Glomerular endothelial cell (primary cell): ENCODE data around the gene SLPI. TPM values are rescaled to one million over a fixed set of nuclear protein-coding genes. Genes with fewer than 3 reads are reported as not detected.

Source experiments
- DNase-seq: peaks from one replicate; pipeline ENCODE4 v3.0.0-alpha.2; 2011; ENCODE audit warnings: low read depth, low spot score; ENCODE audit errors: extremely low read depth
- total RNA-seq: library from RNA; depleted of rRNA; stranded (reverse); fragments of >200 nt; gene quantifications from 2 replicates; pipeline ENCODE4 v1.2.3, GENCODE V29; 2015

SLPI gene
- total RNA-seq, 1 donor from 2014 or later = not detected

- DNase-seq = no peak
Observed at GRCh38 chr20:45279992-45280391, 25.6 kb upstream of the SLPI start.

- DNase-seq = no peak
Observed at GRCh38 chr20:45275338-45275737, 21.0 kb upstream of the SLPI start.

- DNase-seq = no peak
Observed at GRCh38 chr20:45269754-45270270, 15.4 kb upstream of the SLPI start.

GRCh38 chr20:45269056-45269455 lies 14.7 kb upstream of the SLPI start:
- DNase-seq = no peak

- DNase-seq = no peak
Observed at GRCh38 chr20:45268531-45268930, 14.2 kb upstream of the SLPI start.

- DNase-seq = no peak
Observed at GRCh38 chr20:45266977-45267376, 12.6 kb upstream of the SLPI start.

- DNase-seq = no peak
Observed at GRCh38 chr20:45263556-45264266, 9.3 kb upstream of the SLPI start.

- no peak for DNase-seq
Observed at GRCh38 chr20:45258664-45259063, 4.3 kb upstream of the SLPI start.

GRCh38 chr20:45258259-45258658 lies 3.9 kb upstream of the SLPI start:
- no peak for DNase-seq

GRCh38 chr20:45257711-45258110 lies 3.3 kb upstream of the SLPI start:
- no peak for DNase-seq

- DNase-seq = no peak
Observed at GRCh38 chr20:45257161-45257560, 2.8 kb upstream of the SLPI start.

- DNase-seq = no peak
Observed at GRCh38 chr20:45253261-45253660, 1.1 kb downstream of the SLPI start.

GRCh38 chr20:45251884-45252560 lies 2.3 kb downstream of the SLPI start:
- no peak for DNase-seq

GRCh38 chr20:45248609-45249008 lies 5.8 kb downstream of the SLPI start:
- no peak for DNase-seq

- no peak for DNase-seq
Observed at GRCh38 chr20:45247865-45248264, 6.5 kb downstream of the SLPI start.

GRCh38 chr20:45246109-45246508 lies 8.3 kb downstream of the SLPI start:
- DNase-seq = no peak

GRCh38 chr20:45238139-45238538 lies 16.2 kb downstream of the SLPI start:
- no peak for DNase-seq

- no peak for DNase-seq
Observed at GRCh38 chr20:45235995-45236394, 18.4 kb downstream of the SLPI start.

- no peak for DNase-seq
Observed at GRCh38 chr20:45230631-45231030, 23.7 kb downstream of the SLPI start.

GRCh38 chr20:45229264-45230056 lies 24.9 kb downstream of the SLPI start:
- no peak for DNase-seq

GRCh38 chr20:45226287-45226686 lies 28.1 kb downstream of the SLPI start:
- DNase-seq = no peak
